ENCODE measurements around the gene NEDD4L. TPM values are rescaled to one million over a fixed set of nuclear protein-coding genes. Genes with fewer than 3 reads are reported as not detected.

Gene NEDD4L
- total RNA-seq, 1 experiment from 2014 or later = 108 TPM

- POLR2A ChIA-PET = interaction anchor here (1.0 to 4.7 kb wide), 7 partner anchors 9 to 78 kb away, joined by 3 to 38 read pairs (median 16); no protein-coding TSS in a partner anchor
- DNase-seq (ENCODE audit: unreplicated experiment) = no peak
- H3K27ac Mint-ChIP-seq (ENCODE audit: low read depth, unreplicated experiment) = no peak overlapping the region
- BruUV-seq (replicated peaks) = no TSS peak
- peaks cover 1% of the 10 kb centered on the region for H3K9me3 Mint-ChIP-seq (ENCODE audit: unreplicated experiment)
- CTCF ChIA-PET = interaction anchor here (1.1 to 2.2 kb wide), 6 partner anchors 9 to 118 kb away, joined by 3 to 10 read pairs (median 5); no protein-coding TSS in a partner anchor
- peaks cover 23% of the 10 kb centered on the region for H3K4me1 Mint-ChIP-seq (ENCODE audit: insufficient read depth, unreplicated experiment)
- TF ChIP-seq CTCF (IDR thresholded peaks at IDR 0.05; ENCODE audit: unreplicated experiment) = no peak
- no peaks in the 10 kb centered on the region for H3K27me3 Mint-ChIP-seq (ENCODE audit: insufficient read depth, unreplicated experiment)
- H3K36me3 Mint-ChIP-seq (ENCODE audit: insufficient read depth, unreplicated experiment) = peaks cover 9% of the 10 kb centered on the region
- intact Hi-C loops (cut with micrococcal nuclease) = no loop called here
- no peak overlapping the region for H3K4me3 Mint-ChIP-seq (ENCODE audit: unreplicated experiment)
These were observed 256.8 kb downstream of the NEDD4L start for GRCh38 chr18:58300867-58301266.

GRCh38 chr18:58302811-58303210, 258.8 kb downstream of the NEDD4L start:
- Mint-ChIP-seq H3K9me3 (ENCODE audit: unreplicated experiment) (peaks cover 5% of the 10 kb centered on the region), H3K4me1 (ENCODE audit: insufficient read depth, unreplicated experiment) (peaks cover 15% of the 10 kb centered on the region), H3K27me3 (ENCODE audit: insufficient read depth, unreplicated experiment) (no peaks in the 10 kb centered on the region), H3K27ac (ENCODE audit: low read depth, unreplicated experiment) (no peak overlapping the region), H3K36me3 (ENCODE audit: insufficient read depth, unreplicated experiment) (peaks cover 6% of the 10 kb centered on the region), H3K4me3 (ENCODE audit: unreplicated experiment) (no peak overlapping the region)
- POLR2A ChIA-PET = interaction anchor here (1.8 to 4.7 kb wide), 3 partner anchors 7 to 79 kb away, joined by 6 to 38 read pairs (median 29); no protein-coding TSS in a partner anchor
- no peak for DNase-seq (ENCODE audit: unreplicated experiment)
- intact Hi-C loops (cut with micrococcal nuclease) = no loop called here
- CTCF ChIA-PET = interaction anchor here (1.1 to 1.7 kb wide), 2 partner anchors 10 to 20 kb away, joined by 4 to 5 read pairs; no protein-coding TSS in a partner anchor
- TF ChIP-seq CTCF (IDR thresholded peaks at IDR 0.05; ENCODE audit: unreplicated experiment) = no peak
- BruUV-seq (replicated peaks) = no TSS peak

DNA sequence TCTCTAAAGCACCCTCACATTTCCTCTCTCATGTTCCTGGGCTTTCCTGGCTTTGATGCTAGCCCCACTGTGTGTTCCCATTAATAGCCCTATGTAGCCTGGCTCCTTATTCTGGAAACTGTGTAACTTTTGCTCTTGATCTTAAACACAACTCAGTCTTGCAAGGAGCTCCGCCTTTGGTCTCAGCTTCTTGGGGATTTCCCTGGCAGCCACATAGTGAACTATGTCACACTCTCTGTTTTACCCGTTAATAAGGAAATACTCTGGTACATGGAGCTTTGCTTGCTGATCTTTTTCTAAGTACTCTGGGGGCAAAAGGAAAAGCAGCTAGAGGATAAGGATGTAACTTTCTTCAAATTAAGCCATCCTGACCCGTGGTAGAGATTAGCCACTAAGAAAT, 259.3 kb downstream of the NEDD4L start:
- ChIA-PET POLR2A (interaction anchor here (1.8 to 2.0 kb wide), 2 partner anchors 80 to 86 kb away, joined by 4 to 6 read pairs; no protein-coding TSS in a partner anchor), CTCF (interaction anchor here (1.3 to 1.7 kb wide), 2 partner anchors 11 kb away, joined by 3 to 4 read pairs; no protein-coding TSS in a partner anchor)
- Mint-ChIP-seq H3K27ac (ENCODE audit: low read depth, unreplicated experiment) (no peak overlapping the region), H3K4me3 (ENCODE audit: unreplicated experiment) (no peak overlapping the region), H3K9me3 (ENCODE audit: unreplicated experiment) (peaks cover 5% of the 10 kb centered on the region), H3K36me3 (ENCODE audit: insufficient read depth, unreplicated experiment) (peaks cover 6% of the 10 kb centered on the region), H3K4me1 (ENCODE audit: insufficient read depth, unreplicated experiment) (peaks cover 11% of the 10 kb centered on the region), H3K27me3 (ENCODE audit: insufficient read depth, unreplicated experiment) (no peaks in the 10 kb centered on the region)
- BruUV-seq (replicated peaks) = no TSS peak
- no peak for TF ChIP-seq CTCF (IDR thresholded peaks at IDR 0.05; ENCODE audit: unreplicated experiment)
- intact Hi-C loops (cut with micrococcal nuclease) = no loop called here
- no peak for DNase-seq (ENCODE audit: unreplicated experiment)

GRCh38 chr18:58305792-58306191, 261.8 kb downstream of the NEDD4L start:
- peaks cover 13% of the 10 kb centered on the region for H3K36me3 Mint-ChIP-seq (ENCODE audit: insufficient read depth, unreplicated experiment)
- POLR2A ChIA-PET = interaction anchor here (3.1 to 18.5 kb wide), 2 partner anchors 17 to 84 kb away, joined by 12 to 378 read pairs; no protein-coding TSS in a partner anchor
- intact Hi-C loops (cut with micrococcal nuclease) = no loop called here
- CTCF ChIA-PET = interaction anchor here (0.7 to 1.0 kb wide), 2 partner anchors 10 to 125 kb away, joined by 4 to 5 read pairs; no protein-coding TSS in a partner anchor
- no peak for DNase-seq (ENCODE audit: unreplicated experiment)
- H3K9me3 Mint-ChIP-seq (ENCODE audit: unreplicated experiment) = peaks cover 5% of the 10 kb centered on the region
- no peaks in the 10 kb centered on the region for H3K27me3 Mint-ChIP-seq (ENCODE audit: insufficient read depth, unreplicated experiment)
- peaks cover 13% of the 10 kb centered on the region for H3K4me1 Mint-ChIP-seq (ENCODE audit: insufficient read depth, unreplicated experiment)
- BruUV-seq (replicated peaks) = no TSS peak
- TF ChIP-seq CTCF (IDR thresholded peaks at IDR 0.05; ENCODE audit: unreplicated experiment) = no peak
- no peak overlapping the region for H3K4me3 Mint-ChIP-seq (ENCODE audit: unreplicated experiment)
- H3K27ac Mint-ChIP-seq (ENCODE audit: low read depth, unreplicated experiment) = no peak overlapping the region

Data from MCF 10A (cell line).